Muscle layer of colon (tissue), 2 donors: ENCODE data around the gene DRGX.

Experiments used
- H3K27ac ChIP-seq: one replicate; pipeline ENCODE4 v1.7.0; 2013; ENCODE audit warnings: low read depth, mild to moderate bottlenecking, low read length, moderate library complexity
- H3K27me3 ChIP-seq, 2 donors: one replicate each; pipeline ENCODE4 v1.7.0; 2013; ENCODE audit warnings: low read length in 2 of 2, mild to moderate bottlenecking in 2 of 2; ENCODE audit not compliant: insufficient read depth in 2 of 2, control insufficient read depth in 1 of 2
- H3K36me3 ChIP-seq: one replicate; pipeline ENCODE4 v1.7.0; 2013; ENCODE audit warnings: mild to moderate bottlenecking, low read length; ENCODE audit not compliant: insufficient read depth
- H3K4me1 ChIP-seq: one replicate; pipeline ENCODE4 v1.7.0; 2013; ENCODE audit warnings: mild to moderate bottlenecking, low read length; ENCODE audit not compliant: insufficient read depth
- H3K4me3 ChIP-seq, 2 donors: one replicate each; pipeline ENCODE4 v1.7.0; 2013; ENCODE audit warnings: low read length in 2 of 2, low read depth in 1 of 2, mild to moderate bottlenecking in 1 of 2, moderate library complexity in 1 of 2
- H3K9ac ChIP-seq: one replicate; pipeline ENCODE4 v1.7.0; 2013; ENCODE audit warnings: low read length
- H3K9me3 ChIP-seq: one replicate; pipeline ENCODE4 v1.7.0; 2013; ENCODE audit warnings: mild to moderate bottlenecking, low read length
- donor health status: abdominal sarcoma.
- donor health status: Adenocarcinoma of cecum.

DRGX gene

DNA sequence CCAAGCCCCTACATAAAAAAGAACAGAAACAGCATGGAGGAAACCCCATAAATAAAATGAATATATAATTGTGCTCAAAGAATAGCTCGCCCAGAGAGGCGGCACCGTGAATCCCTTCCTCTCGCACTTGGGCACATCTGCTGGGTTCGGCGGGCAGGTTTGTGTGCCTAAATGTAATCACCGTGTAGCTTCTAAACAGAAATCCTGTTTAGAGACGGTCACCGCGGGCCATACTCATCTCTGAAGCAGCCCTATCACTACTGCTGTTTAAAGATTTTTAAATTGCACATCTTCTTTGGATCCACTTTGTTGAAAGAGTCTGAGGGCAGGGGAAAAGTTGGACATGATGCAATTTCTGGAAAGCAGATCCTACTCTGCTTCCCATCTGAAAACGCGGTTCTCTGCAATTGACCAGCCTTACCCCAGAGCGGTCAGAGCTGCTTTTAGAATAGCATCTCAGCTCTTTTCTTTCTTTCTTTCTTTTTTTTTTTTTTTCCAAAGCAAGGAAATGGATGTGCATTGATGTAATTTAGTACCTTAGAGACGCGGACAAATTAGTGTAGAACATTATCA is 6.4 kb downstream of the DRGX start:
- no peak overlapping the region for H3K9ac ChIP-seq
- no peaks in the 10 kb centered on the region for H3K9me3 ChIP-seq
- no peak overlapping the region for H3K27ac ChIP-seq
- H3K36me3 ChIP-seq, result no peaks in the 10 kb centered on the region
- peaks cover 8 to 10% of the 10 kb centered on the region in 2 donors for H3K27me3 ChIP-seq
- H3K4me1 ChIP-seq, result no peaks in the 10 kb centered on the region
- H3K4me3 ChIP-seq, result no peak overlapping the region

DNA sequence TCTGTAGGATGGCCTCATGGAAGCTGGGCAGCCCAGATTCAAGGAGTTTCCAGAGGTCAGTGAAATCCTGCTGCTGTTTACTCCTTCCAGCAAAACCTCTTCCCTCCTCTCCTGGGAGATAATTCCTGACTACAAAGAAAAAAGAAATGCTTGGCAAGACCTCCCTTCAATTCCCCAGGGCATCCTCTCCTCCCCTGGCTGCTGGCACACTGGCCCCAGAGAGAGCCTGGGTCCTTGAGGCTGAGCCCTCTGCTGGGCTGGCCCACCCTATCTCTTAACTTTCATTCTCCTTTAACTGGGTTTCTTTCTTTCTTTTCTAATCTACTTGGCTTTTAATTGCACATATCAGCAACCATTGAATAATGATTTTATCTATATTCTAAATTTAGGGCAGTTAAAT is 7.7 kb downstream of the DRGX start:
- H3K27ac ChIP-seq, result no peak overlapping the region
- no peak overlapping the region for H3K4me3 ChIP-seq
- H3K4me1 ChIP-seq, result no peaks in the 10 kb centered on the region
- H3K9ac ChIP-seq, result no peak overlapping the region
- no peaks in the 10 kb centered on the region for H3K9me3 ChIP-seq
- no peaks in the 10 kb centered on the region for H3K27me3 ChIP-seq
- no peaks in the 10 kb centered on the region for H3K36me3 ChIP-seq

DNA sequence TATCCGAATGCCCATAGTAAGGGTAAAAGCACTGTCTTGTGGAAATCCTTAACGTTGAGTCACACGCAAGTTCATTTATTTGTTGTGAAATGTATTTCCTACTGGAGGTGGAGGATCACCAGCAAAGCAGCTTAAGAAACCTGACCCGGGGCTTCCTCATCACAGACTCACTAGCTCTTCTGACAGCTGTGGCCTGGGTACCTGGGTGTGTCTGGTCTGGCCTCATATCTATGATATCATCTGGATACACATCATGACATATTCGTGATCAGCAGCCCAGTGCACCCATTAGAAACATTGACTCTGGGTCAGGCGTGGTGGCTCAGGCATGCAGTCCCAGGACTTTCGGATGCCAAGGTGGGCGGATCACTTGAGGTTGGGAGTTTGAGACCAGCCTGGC is 8.8 kb downstream of the DRGX start:
- no peaks in the 10 kb centered on the region for H3K36me3 ChIP-seq
- H3K9me3 ChIP-seq, result no peaks in the 10 kb centered on the region
- no peak overlapping the region for H3K9ac ChIP-seq
- no peaks in the 10 kb centered on the region for H3K4me1 ChIP-seq
- H3K4me3 ChIP-seq, result no peak overlapping the region
- H3K27ac ChIP-seq, result no peak overlapping the region
- no peaks in the 10 kb centered on the region for H3K27me3 ChIP-seq

DNA sequence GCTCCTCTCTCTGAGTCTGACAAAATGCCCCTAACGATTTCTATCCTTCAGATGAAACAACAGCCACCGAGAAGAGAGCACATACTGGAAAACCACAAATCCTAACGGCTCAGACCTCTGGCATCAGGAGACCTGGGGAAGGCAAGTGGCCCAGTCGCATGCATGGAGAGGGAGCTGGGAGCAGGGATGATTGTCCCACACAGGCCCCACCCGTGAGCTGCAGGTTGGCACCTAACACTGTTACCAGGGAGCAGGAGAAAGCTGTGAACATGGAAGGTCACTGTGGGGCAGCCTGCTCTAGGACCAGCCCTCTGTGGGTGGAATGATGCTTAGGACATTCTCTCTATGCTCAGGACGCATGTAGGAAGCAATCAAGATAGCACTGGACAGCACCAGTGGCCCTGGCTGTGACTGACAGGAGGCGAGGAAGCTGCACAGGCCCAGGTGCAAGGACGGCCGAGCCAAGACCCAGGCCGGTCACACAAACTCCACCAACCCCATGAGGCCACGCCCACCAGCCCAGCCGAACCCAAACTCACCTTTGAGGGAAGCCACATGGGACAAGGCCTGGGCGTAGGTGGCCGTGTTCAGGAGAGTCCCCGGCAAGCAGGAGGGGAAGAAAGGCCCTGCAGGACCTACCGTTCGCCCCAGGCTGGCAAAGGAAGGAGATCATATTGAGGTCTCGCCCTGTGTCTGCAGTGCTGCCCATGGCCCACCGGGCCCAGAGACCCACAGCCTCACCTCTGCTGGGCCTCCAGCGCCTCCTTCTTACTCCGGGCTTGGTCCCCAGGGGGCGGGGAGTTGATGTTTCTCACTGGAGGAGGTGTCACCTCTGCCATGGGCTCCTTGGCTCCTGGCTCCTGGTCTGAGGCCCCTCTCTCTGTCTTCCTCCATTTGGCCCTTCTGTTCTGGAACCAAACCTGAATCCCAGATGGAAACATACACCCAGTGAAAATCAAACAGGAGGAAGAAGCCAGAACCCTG is 9.7 kb downstream of the DRGX start:
- Histone ChIP-seq H3K27me3 (no peaks in the 10 kb centered on the region), H3K9me3 (no peaks in the 10 kb centered on the region), H3K4me1 (no peaks in the 10 kb centered on the region), H3K27ac (no peak overlapping the region), H3K36me3 (no peaks in the 10 kb centered on the region), H3K9ac (no peak overlapping the region), H3K4me3 (no peak overlapping the region)

DNA sequence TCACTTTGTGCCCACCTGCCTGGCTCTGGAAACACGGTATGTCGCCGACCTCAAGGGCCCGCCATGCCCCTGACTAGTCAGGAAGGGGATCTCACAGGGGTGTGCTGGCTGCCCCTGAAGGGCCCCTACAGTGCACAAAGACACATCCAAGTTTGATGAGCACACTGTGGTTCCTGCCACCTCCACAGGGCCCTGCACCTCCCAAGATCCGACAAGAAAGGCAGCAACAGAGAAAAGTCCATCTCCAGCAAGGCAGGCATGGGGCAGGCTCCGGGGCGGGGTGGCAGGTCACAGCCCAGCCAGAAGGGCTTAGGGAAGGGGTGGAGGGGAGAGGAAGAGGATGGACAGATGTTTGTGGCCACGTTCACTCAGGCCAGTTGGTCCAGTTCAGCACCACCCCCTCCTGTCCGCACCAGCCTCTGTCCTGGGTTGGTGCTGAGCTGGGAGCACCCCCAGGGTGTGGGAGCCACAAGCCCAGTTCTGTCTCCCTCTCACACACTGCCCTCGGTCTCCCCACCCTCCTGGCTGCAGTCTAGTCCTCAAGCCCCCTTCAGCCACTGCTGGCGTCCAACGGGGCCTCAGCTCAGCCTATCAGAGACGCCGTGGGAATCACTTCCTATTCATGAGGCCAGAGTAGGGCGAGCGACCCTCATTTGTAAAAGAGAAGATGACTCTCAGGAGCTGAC is 11.5 kb downstream of the DRGX start:
- Histone ChIP-seq H3K36me3 (no peaks in the 10 kb centered on the region), H3K4me1 (no peaks in the 10 kb centered on the region), H3K27ac (no peak overlapping the region), H3K9ac (no peak overlapping the region), H3K27me3 (no peaks in the 10 kb centered on the region), H3K9me3 (no peaks in the 10 kb centered on the region), H3K4me3 (no peak overlapping the region)

DNA sequence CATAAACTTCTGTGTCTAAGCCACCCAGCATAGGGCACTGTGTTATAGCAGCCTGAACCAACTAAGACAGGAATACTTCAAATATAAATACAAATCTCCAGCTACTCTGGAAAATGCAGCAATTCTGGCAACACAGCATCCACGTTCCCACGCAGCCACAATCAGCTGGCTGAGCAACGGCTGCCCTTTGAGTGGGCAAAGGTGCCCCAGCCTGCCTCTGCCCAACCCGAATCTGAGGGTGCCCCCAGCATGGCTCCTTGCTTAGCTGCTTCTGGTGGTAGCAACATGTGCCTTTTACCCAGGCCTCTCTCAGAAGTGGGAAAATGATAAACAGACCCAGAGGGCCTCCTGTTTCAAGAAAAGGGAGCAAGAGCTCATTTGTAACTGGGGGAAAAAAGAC is 12.0 kb downstream of the DRGX start:
- Histone ChIP-seq H3K9ac (no peak overlapping the region), H3K27me3 (no peaks in the 10 kb centered on the region)

DNA sequence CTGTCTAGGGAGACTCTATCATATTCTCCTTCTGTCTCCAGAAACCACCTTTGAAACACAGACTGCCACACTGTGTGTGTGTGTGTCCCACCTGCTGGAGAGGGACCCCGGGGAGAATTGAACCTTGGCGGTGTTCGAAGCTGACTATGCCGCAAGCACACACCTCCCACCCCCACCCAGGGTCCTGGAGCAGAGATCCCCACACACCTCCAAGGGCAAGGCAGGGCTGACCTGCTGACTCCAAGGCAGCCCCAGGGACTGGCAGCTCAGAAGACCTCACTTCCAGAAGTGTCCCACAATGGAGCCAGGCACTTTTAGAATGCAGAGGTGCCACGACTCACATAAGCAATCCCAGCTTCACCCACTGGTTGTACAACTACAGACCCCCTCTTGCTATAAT is 13.1 kb downstream of the DRGX start:
- Histone ChIP-seq H3K9me3 (no peaks in the 10 kb centered on the region), H3K27ac (no peak overlapping the region), H3K4me1 (no peaks in the 10 kb centered on the region), H3K9ac (no peak overlapping the region), H3K27me3 (no peaks in the 10 kb centered on the region), H3K36me3 (no peaks in the 10 kb centered on the region), H3K4me3 (no peak overlapping the region)

More for the DNA sequence above, 12.0 kb downstream of the DRGX start:
- Histone ChIP-seq H3K4me3 (no peak overlapping the region), H3K27ac (no peak overlapping the region), H3K4me1 (no peaks in the 10 kb centered on the region), H3K9me3 (no peaks in the 10 kb centered on the region), H3K36me3 (no peaks in the 10 kb centered on the region)

DNA sequence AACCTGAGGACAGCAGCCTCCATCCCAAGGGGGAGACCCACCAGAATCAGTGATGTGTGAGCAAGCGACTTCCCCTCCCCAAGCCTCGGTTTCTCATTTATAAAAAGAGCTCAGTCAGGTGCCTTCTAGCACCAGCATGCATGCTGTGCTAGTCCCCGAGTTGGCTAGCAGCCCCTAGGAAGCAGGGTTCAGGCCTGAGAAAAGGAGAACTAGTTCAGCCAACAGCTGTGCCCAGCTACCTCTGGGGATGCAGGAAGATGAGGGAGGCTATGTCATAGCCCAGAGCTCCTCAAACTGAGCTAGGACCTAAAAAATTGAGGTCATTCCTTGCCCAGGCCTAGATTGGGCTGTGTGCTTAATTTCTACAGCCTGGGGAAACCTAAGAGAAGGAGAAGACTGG is 13.7 kb downstream of the DRGX start:
- Histone ChIP-seq H3K27ac (no peak overlapping the region), H3K36me3 (no peaks in the 10 kb centered on the region), H3K27me3 (no peaks in the 10 kb centered on the region), H3K4me3 (no peak overlapping the region), H3K9me3 (no peaks in the 10 kb centered on the region), H3K4me1 (no peaks in the 10 kb centered on the region), H3K9ac (no peak overlapping the region)

DNA sequence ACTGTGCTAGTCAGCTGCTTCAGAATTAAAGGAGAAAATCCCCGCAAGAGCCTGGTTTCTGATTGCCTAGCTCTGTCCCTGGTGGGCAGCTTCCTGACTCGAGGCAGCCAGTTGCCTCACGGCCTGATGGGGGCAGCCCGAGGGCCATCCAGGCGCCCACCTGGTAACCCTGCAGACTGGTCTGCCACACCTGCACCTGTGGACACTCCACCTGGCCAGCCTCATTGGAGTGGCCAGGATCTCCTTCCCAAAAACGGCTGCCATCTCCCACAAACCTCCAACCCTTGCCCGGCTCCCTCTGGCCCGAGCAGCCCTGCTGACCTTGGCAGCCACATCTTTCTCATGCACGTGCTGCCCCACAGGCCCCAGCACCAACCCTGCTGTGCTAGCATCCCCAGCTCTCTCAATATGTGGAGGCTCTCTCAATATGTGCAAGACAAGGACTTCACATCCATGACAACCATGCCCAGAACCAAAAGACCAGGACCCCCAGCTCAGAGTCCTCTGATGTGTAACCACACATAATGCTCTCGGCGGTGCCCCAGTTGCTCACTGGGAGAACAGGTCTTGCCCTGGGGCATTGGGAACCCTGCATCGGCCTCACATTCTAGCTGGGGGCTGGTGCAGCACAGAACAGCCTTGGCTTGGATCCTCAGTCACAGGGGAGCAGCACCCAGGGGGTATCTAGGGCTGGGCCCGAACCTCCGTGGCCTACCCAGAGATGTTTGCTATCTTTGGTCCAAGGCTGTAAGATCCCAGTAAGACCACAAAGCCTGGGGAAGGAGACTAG is 14.6 kb downstream of the DRGX start:
- Histone ChIP-seq H3K9me3 (no peaks in the 10 kb centered on the region), H3K9ac (no peak overlapping the region), H3K36me3 (no peaks in the 10 kb centered on the region), H3K27ac (no peak overlapping the region), H3K4me3 (no peak overlapping the region), H3K27me3 (no peaks in the 10 kb centered on the region), H3K4me1 (no peaks in the 10 kb centered on the region)

DNA sequence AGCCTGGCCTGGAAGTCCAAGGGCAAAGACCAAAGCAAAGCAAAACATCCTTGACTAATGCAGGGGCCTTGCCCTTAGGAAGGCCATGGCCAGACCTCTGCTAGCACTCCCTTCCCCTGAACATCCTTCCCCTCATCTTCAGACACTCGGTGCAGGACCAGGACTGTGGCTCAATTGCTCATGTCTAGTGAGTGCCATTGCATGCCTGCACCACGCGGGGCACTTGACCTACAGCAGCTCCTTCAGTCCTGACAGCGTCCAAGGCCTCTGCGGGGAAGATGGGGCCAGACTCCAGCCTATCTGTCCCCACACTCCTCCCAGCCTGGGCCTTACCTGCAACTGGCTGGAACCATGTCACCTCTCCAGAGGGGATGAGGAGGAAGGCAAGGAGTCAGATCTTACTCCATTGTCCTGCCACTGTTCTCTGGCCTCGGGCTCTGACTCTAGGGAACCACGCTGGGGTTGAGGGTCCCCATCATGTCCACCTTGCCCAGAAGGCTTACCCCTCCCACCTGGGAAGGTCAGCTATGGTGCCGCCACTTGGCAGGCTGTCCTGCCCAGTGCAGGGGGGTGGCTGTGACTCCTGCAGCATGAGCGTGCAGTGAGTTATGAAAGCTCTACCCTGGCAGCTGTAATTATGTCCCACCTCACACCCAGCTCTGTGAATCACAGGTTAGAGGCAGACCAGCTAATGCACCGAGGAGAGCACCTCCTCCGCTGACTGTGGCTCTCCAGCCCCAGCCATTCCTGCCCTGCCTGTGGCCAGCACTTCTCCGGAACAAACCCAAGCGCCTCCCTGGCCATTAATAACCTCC is 16.1 kb downstream of the DRGX start:
- Histone ChIP-seq H3K4me1 (no peaks in the 10 kb centered on the region), H3K9ac (no peak overlapping the region), H3K27ac (no peak overlapping the region), H3K36me3 (no peaks in the 10 kb centered on the region), H3K4me3 (no peak overlapping the region), H3K27me3 (no peaks in the 10 kb centered on the region), H3K9me3 (no peaks in the 10 kb centered on the region)
